Sigmoid colon (tissue), 7 donors: Measurements from ENCODE around the gene SFTPB. TPM values are rescaled to one million over a fixed set of nuclear protein-coding genes. Genes with fewer than 3 reads are reported as not detected.

Experiments used
- DNase-seq: peaks from one replicate; pipeline ENCODE4 v3.0.0-alpha.2; 2019
- H3K27ac ChIP-seq, 4 donors: fragments of 200-600 bp; sonication (generic); one replicate each; pipeline ENCODE4 v1.5.1; 2016 to 2019; ENCODE audit warnings: mild to moderate bottlenecking in 1 of 4
- H3K27me3 ChIP-seq, 3 donors: fragments of 200-600 bp; sonication (generic); one replicate each; pipeline ENCODE4 v1.5.1; 2019; ENCODE audit warnings: mild to moderate bottlenecking in 1 of 3
- H3K36me3 ChIP-seq, 4 donors: fragments of 200-600 bp; sonication (generic); one replicate each; pipeline ENCODE4 v1.5.1; 2016 to 2019
- H3K4me1 ChIP-seq, 4 donors: fragments of 200-600 bp; sonication (generic); one replicate each; pipeline ENCODE4 v1.5.1; 2017 to 2019
- H3K4me3 ChIP-seq, 4 donors: fragments of 200-600 bp; sonication (generic); one replicate each; pipeline ENCODE4 v1.5.1; 2017 to 2019; ENCODE audit warnings: mild to moderate bottlenecking in 2 of 4, moderate library complexity in 1 of 4
- H3K9me3 ChIP-seq, 4 donors: fragments of 200-600 bp in 3 of 4; sonication (generic) in 3 of 4; one replicate each; pipeline versions ENCODE4 v1.5.1 to v1.6.1; 2013 to 2019
- EP300 ChIP-seq, 4 donors: sonication (generic); formaldehyde crosslinking; IDR thresholded peaks; one replicate each; pipeline ENCODE4 v1.6.1; 2017; ENCODE audit warnings: antibody characterized with exemption in 4 of 4
- POLR2A ChIP-seq, 2 donors: fragments of 450-650 bp; IDR thresholded peaks; one replicate each; pipeline ENCODE4 v1.6.1; 2016; ENCODE audit warnings: antibody characterized with exemption in 2 of 2, mild to moderate bottlenecking in 2 of 2, moderate library complexity in 2 of 2
- POLR2AphosphoS5 ChIP-seq, 4 donors: sonication (generic); formaldehyde crosslinking; IDR thresholded peaks; one replicate each; pipeline ENCODE4 v1.6.1; 2017; ENCODE audit warnings: antibody characterized with exemption in 4 of 4
- WGBS, 2 donors: extraction: QIAGEN DNeasy Blood & Tissue Kit; methylation state at CpG; one replicate each; pipeline ENCODE4 v1.1.7; 2013; 5-methylcytosine and 5-hydroxymethylcytosine counted together
- intact Hi-C: fragments of 100-400 bp; cut with DNase I; formaldehyde crosslinking; loops from one replicate; pipeline ENCODE4 v1.15.1; 2023
- polyA plus RNA-seq, 3 donors: library from polyadenylated mRNA; stranded (reverse); fragments of 200-250 nt; gene quantifications; one replicate each; pipeline ENCODE4 v1.2.3, GENCODE V29; 2013
- total RNA-seq, 4 donors: library from RNA; depleted of rRNA; stranded (reverse); fragments of >200 nt; gene quantifications; one replicate each; pipeline ENCODE4 v1.1.0, GENCODE V29; 2016
- TF ChIP-seq, protein P1 (sequence below), 4 experiments: fragments of 450-650 bp in 3 of 4; fragments of 200-600 bp in 1 of 4; IDR thresholded peaks; one replicate each; pipeline ENCODE4 v1.5.1; 2016 to 2019; ENCODE audit warnings: antibody characterized with exemption in 4 of 4, mild to moderate bottlenecking in 3 of 4, moderate library complexity in 2 of 4
- donor health status: healthy with polysubstance abuse.
- donor health status: Bipolar disorder and iron deficiency.
- donor health status: healthy.

Gene SFTPB
- total and polyA plus RNA-seq, 7 donors: 0.57 to 23.4 TPM; not detected in 5

DNA sequence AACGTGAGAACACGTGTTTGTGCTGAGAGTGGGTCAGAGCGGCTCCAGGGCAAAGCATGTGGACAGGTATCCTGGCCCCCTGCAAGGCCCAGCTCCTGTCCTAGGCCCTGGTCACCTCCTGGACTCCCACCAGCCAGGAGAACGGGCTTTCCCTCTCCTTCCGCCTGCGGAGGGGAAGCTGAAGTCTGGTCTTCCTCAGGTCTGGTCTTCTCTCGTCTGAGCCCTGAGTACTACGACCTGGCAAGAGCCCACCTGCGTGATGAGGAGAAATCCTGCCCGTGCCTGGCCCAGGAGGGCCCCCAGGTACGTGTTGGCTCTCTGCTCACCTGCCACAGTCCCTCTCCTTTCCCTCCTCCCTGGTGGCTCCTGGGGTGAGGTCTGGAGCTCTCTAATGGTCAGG lies 27.1 kb upstream of the SFTPB start:
- Histone ChIP-seq H3K27ac (no peak overlapping the region), H3K9me3 (no peaks in the 10 kb centered on the region), H3K27me3 (no peaks in the 10 kb centered on the region), H3K4me3 (no peak overlapping the region), H3K4me1 (no peaks in the 10 kb centered on the region), H3K36me3 (no peaks in the 10 kb centered on the region)
- TF ChIP-seq EP300 (IDR thresholded peaks at IDR 0.05) (no peak), POLR2A (IDR thresholded peaks at IDR 0.05) (no peak), POLR2AphosphoS5 (IDR thresholded peaks at IDR 0.05) (no peak)
- TF ChIP-seq, protein P1, sequence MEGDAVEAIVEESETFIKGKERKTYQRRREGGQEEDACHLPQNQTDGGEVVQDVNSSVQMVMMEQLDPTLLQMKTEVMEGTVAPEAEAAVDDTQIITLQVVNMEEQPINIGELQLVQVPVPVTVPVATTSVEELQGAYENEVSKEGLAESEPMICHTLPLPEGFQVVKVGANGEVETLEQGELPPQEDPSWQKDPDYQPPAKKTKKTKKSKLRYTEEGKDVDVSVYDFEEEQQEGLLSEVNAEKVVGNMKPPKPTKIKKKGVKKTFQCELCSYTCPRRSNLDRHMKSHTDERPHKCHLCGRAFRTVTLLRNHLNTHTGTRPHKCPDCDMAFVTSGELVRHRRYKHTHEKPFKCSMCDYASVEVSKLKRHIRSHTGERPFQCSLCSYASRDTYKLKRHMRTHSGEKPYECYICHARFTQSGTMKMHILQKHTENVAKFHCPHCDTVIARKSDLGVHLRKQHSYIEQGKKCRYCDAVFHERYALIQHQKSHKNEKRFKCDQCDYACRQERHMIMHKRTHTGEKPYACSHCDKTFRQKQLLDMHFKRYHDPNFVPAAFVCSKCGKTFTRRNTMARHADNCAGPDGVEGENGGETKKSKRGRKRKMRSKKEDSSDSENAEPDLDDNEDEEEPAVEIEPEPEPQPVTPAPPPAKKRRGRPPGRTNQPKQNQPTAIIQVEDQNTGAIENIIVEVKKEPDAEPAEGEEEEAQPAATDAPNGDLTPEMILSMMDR (IDR thresholded peaks at IDR 0.05): no peak
- intact Hi-C loops: no loop called here
- WGBS, 2 donors: 93% methylated on average over 11 of the region's 11 CpGs
- DNase-seq: no peak

DNA sequence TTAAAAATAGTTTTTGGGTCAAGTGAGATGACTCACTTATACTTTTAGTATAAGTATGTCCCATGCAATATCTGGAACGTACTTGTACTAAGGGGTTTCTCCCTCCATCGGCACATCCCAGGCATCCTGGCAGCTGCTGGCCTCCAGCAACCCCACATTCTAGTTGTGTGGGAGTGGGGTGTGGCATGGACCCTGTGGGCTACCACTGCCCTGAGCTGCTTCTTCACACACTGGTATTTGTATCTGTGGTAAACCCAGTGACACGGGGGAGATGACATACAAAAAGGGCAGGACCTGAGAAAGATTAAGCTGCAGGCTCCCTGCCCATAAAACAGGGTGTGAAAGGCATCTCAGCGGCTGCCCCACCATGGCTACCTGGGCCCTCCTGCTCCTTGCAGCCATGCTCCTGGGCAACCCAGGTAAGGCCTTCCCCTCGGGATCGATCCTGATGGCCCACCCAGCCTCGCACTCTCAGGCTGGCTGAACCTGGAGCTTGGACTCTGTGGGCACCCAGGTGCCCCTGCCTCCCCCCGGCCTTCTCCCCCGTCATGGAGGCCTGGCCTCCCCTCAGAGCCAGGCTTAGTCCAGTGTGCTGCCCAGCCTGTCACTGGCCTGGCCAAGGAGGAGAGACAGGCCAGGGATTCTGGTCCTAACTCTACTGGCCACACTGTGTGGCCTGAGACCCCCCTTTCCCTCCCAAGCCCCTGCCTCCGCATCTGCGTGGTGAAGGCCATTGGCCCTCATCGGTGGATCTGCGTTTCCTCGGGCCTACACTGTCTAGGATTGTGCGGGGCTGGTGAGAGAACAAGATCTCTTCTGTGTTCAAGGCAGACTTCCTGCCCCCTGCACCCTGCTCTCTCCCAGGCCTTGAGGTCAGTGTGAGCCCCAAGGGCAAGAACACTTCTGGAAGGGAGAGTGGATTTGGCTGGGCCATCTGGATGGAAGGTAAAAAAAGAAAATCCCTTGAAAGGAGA lies 26.3 kb upstream of the SFTPB start, which contains the start of gene GNLY:
GNLY (plus strand) TSS at position 307 of the 974 bp plus-strand sequence; CDS start at position 368, 61 bp downstream.
- no peaks in the 10 kb centered on the region for H3K4me1 ChIP-seq
- intact Hi-C loops: no loop called here
- 91 to 92% methylated on average over 15 of the region's 15 CpGs for WGBS, 2 donors
- no peak within 1 kb of the TSS for H3K4me3 ChIP-seq
- TF ChIP-seq, protein P1 (IDR thresholded peaks at IDR 0.05): no peak
- TF ChIP-seq POLR2AphosphoS5 (IDR thresholded peaks at IDR 0.05) (no peak), EP300 (IDR thresholded peaks at IDR 0.05) (no peak), POLR2A (IDR thresholded peaks at IDR 0.05) (no peak)
- H3K27me3 ChIP-seq: no peaks in the 10 kb centered on the region
- no peaks in the 10 kb centered on the region for H3K9me3 ChIP-seq
- H3K27ac ChIP-seq: no peak within 1 kb of the TSS
- H3K36me3 ChIP-seq: no peaks in the 10 kb centered on the region
- no peak for DNase-seq

DNA sequence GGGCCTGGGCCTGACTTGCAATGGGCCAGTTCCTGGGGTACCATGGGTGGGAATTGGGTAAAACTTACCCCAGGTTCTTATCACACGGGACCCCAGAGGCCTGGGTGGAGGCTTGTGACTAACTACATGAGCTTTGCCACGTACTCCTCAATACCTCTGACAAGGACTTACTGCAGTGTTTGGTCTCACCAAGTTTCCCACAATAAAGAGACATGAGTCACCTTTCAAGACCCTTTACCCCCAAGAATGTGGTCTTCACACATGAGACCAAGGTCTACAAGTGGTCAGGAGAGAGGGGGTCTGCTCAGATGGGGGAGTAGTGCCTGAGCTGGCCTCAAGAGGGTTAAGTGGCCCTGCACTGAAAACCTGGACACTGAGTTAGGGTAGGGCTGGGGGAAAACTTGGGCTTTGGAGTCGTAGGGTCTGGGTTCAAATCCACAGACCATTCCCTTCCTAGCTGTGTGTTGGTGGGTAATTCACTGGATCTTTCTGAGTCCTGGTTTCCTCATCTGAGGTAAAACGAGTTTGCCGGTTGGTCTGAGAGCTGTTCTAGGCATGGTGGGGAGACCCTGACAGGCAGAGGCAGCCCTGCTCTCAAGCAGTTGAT lies 24.1 kb upstream of the SFTPB start:
- H3K36me3 ChIP-seq: no peaks in the 10 kb centered on the region
- TF ChIP-seq, protein P1 (IDR thresholded peaks at IDR 0.05): no peak
- no peak for TF ChIP-seq EP300 (IDR thresholded peaks at IDR 0.05)
- no peak for TF ChIP-seq POLR2AphosphoS5 (IDR thresholded peaks at IDR 0.05)
- no peak for TF ChIP-seq POLR2A (IDR thresholded peaks at IDR 0.05)
- H3K27ac ChIP-seq: no peak overlapping the region
- no peaks in the 10 kb centered on the region for H3K27me3 ChIP-seq
- H3K9me3 ChIP-seq: no peaks in the 10 kb centered on the region
- DNase-seq: no peak
- H3K4me3 ChIP-seq: no peak overlapping the region
- no peaks in the 10 kb centered on the region for H3K4me1 ChIP-seq
- 84 to 85% methylated on average over 5 of the region's 5 CpGs for WGBS, 2 donors
- intact Hi-C loops: no loop called here

DNA sequence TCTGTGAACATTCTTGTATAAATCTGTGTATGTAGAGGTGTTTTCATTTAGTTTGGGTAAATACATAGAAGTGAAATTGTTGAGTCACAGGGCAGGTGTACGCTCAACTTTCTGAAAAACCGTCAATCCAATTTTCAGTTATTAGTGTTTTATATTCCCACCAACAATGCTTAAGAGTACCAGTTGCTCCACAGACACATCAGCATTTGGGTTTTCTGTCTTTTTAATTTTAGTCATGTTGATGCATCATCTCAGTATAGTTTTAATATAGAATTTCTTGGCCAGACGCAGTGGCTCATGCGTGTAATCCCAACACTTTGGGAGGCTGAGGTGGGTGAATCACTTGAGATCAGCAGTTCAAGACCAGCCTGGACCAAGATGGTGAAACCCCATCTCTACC lies 22.9 kb upstream of the SFTPB start:
- DNase-seq: no peak
- H3K27me3 ChIP-seq: no peaks in the 10 kb centered on the region
- no peaks in the 10 kb centered on the region for H3K4me1 ChIP-seq
- TF ChIP-seq POLR2A (IDR thresholded peaks at IDR 0.05) (no peak), EP300 (IDR thresholded peaks at IDR 0.05) (no peak), POLR2AphosphoS5 (IDR thresholded peaks at IDR 0.05) (no peak)
- TF ChIP-seq, protein P1 (IDR thresholded peaks at IDR 0.05): no peak
- no peaks in the 10 kb centered on the region for H3K9me3 ChIP-seq
- WGBS, 2 donors: 89% methylated on average over 4 of the region's 4 CpGs
- H3K36me3 ChIP-seq: no peaks in the 10 kb centered on the region
- no peak overlapping the region for H3K27ac ChIP-seq
- no peak overlapping the region for H3K4me3 ChIP-seq
- intact Hi-C loops: no loop called here
